KOPT-K1 (cell line): ENCODE measurements around the gene USB1.
"Not testable (repeated sequence)": the region's sequence is repeated elsewhere in the genome, so short reads cannot be mapped to it uniquely, and the experiment has no call there.

Experiments
- H3K27ac ChIP-seq: fragments of 200-600 bp; sonication (generic); 2 replicates; pipeline ENCODE4 v1.5.1; 2016; ENCODE audit warnings: antibody characterized with exemption, mild to moderate bottlenecking, low read depth, low read length; ENCODE audit not compliant: poor library complexity, severe bottlenecking
- H3K36me3 ChIP-seq: fragments of 200-600 bp; sonication (generic); 2 replicates; pipeline ENCODE4 v1.5.1; 2017; ENCODE audit warnings: antibody characterized with exemption, mild to moderate bottlenecking, low read length, moderate library complexity; ENCODE audit not compliant: insufficient read depth
- H3K9me3 ChIP-seq: fragments of 200-600 bp; sonication (generic); 2 replicates; pipeline ENCODE4 v1.5.1; 2017; ENCODE audit warnings: antibody characterized with exemption, low read length, mild to moderate bottlenecking; ENCODE audit not compliant: insufficient read depth, poor library complexity, severe bottlenecking

Gene USB1

DNA sequence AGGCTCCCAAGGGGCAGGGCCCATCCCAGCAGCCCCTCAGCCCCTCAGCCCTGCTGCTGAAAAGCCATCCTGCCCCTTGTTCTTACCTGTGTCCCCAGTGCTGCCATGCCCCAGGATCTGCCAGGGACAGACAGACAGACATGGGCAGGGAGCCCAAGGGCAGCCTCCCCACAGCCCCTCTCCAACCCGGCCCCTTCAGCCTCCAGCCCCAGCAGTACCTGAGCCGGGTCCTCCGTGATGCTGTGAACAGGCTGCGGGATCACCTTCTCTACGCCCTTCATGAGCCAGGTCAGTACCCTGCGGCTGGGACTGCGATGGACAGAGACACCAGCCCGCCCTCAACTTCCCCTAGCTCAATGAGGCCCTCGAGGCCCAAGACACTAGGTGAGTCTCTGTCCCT is 38.5 kb upstream of the USB1 start:
- Histone ChIP-seq H3K36me3 (no peaks in the 10 kb centered on the region), H3K27ac (no peak overlapping the region)

DNA sequence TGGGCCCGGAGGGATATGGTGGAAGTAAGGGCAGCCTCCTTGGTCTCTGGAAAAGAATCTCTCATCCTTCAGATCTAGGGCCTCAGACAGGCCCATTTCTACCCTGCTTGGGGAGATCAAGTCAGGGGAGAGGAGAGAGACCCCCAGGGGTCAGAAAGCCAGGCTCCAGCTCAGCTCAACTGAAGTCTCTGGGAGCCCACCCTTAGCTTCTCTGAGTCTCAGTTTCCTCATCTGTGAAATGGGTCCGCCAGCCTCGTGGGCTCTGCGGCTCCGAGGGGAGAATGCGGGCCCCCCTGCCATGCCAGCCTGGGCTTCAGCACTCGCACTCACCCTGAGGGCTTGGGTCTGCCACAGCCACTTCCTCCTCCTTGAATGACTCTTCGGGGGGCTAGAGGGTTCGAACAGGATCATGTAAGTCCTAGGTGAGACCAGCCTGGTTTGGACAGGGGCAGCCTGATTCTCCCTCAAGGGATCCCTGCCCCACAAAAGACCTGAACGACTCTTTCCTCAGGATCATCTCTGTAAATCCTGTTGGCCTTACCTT is 37.0 kb upstream of the USB1 start:
- no peak overlapping the region for H3K27ac ChIP-seq
- H3K9me3 ChIP-seq, result no peaks in the 10 kb centered on the region
- no peaks in the 10 kb centered on the region for H3K36me3 ChIP-seq

More for the DNA sequence above, 38.5 kb upstream of the USB1 start:
- H3K9me3 ChIP-seq, result no peaks in the 10 kb centered on the region

DNA sequence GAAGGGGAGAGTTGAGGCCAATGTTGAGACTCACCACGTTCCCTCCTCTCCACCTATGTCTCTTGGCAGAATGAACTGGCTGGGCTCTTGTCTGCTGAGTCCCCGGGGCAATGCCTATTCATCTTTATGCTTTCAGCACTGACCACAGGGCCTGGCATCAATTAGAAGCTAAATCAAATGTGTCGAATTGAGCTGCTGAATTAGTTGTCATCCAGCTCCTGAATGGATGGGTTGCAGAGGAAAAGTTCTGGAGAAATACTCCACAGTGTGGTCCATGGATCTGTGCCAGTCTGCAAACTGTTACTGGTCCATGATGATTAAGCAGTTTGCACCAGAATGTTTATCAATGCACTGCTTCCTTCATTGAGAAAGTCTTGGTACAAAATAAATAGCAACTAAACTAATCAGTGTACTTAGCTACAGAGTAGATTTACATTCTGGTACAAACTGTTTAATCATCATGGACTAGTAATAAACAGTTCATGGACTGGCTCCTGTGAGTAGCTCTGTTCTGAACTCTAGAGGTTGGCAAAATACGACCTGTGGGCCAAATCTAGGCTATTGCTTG is 34.9 kb upstream of the USB1 start:
- no peak overlapping the region for H3K27ac ChIP-seq
- H3K9me3 ChIP-seq, result no peaks in the 10 kb centered on the region
- no peaks in the 10 kb centered on the region for H3K36me3 ChIP-seq

DNA sequence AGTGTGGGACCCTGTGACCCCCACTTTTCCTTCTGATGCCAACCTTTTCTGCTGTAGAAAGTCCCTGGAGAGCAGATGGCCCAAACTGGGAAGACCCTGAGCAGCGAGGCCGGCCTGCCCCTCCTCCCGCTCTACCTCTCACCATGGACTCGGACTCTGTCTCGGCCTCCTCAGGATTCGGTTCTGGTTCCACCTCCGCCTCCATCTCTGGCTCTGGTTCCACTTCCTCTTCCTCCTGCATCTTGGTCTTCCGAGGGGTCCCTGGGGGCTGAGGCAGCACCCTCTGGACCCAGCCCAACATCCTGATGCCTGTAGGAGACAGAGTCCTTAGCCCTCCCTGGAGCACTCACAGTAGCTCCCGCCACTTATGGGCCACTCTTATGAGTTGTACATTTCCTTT is 34.2 kb upstream of the USB1 start:
- Histone ChIP-seq H3K9me3 (no peaks in the 10 kb centered on the region), H3K36me3 (no peaks in the 10 kb centered on the region), H3K27ac (no peak overlapping the region)

DNA sequence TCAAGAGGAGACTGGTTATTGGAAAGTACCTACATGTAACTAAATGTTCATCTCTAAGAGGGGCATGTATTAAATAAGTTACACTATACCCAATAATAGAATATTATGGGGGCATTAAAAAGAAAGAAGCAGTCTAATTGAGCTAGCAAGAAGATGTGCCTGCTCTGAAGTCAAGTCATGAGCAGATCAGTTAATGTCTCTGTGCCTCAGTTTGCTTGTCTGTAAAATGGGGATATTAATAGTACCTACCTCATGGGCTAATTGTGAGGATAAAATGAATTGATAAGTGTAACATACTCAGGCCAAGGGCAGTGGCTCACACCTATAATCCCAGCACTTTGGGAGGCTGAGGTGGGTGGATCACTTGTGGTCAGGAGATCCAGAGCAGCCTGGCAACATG is 33.3 kb upstream of the USB1 start:
- Histone ChIP-seq H3K36me3 (no peaks in the 10 kb centered on the region), H3K27ac (no peak overlapping the region), H3K9me3 (no peaks in the 10 kb centered on the region)

DNA sequence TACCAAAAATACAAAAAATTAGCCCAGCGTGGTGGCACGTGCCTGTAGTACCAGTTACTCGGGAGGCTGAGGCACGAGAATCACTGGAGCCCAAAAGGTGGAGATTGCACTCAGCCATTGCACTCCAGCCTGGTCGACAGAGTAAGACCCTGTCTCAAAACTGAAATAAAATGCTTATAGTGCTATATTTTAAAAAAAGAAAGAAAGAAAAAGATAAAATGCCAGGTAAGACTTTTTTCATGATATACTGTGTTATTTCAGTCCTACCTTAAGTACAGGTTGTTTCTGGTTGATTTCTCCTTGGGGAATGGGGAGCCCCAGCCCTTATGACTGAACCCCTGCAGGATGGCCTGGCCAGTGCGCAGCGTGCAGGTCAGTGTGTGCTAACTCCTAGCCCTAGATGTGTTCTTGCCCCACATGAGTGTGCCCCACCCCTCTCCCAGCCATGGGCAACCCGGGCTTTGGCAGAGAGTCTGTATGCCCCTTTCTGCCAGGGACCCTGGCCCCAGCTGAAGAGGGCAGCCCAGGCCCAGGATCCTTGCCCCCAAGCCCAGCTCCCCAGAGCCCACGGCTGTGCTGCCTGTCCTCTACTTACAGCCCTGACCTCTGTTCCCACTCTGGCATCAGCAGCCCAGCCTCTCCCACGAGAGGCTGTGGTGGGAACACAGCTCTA is 31.6 kb upstream of the USB1 start:
- Histone ChIP-seq H3K36me3 (no peaks in the 10 kb centered on the region), H3K9me3 (no peaks in the 10 kb centered on the region), H3K27ac (no peak overlapping the region)

DNA sequence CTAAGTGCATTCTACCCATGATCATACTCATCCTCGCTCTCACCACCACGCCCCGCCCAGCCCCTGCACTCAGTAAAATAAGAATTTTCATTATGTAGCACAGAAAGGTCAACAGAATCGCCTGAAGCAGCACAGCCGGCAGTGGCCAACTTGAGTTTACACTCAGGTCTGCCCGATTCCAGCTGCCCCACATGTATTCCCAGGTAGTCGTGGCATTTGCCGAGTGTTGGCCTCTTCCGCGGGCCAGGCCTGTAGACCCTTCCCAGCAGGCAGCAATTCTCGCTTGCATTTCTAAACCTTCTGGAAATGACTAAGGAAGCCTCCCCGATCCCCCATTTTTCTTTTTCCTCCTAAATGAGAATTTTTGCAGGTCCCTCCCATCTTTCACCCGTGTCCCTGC is 30.9 kb upstream of the USB1 start:
- no peaks in the 10 kb centered on the region for H3K9me3 ChIP-seq
- no peak overlapping the region for H3K27ac ChIP-seq
- no peaks in the 10 kb centered on the region for H3K36me3 ChIP-seq

DNA sequence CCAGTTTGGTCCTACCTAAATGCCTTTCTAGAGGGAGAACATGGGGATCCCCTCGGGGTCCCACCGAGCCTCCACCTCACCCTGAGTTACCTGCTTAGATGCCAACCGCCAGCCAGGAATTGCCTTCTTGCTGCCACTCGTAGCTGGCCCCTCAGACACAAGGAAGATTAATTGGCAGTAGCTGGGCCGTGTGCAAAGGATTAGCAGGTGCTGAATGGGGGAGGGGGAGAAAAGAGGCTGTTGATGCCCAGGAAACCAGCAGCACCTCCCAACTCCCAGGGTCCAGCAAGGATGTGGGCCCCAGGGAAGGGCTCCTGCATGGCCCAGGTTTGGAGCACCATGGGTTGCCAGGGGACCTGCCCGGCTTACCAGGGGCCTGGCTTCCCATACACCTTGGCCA is 30.2 kb upstream of the USB1 start, which contains the start of gene CNGB1:
Gene CNGB1, minus strand, starts transcription at position 159 of the 400 bp plus-strand sequence. CDS start 3,842 bp downstream, outside the sequence.
- Histone ChIP-seq H3K27ac (no peak within 1 kb of the TSS), H3K9me3 (no peaks in the 10 kb centered on the region)

DNA sequence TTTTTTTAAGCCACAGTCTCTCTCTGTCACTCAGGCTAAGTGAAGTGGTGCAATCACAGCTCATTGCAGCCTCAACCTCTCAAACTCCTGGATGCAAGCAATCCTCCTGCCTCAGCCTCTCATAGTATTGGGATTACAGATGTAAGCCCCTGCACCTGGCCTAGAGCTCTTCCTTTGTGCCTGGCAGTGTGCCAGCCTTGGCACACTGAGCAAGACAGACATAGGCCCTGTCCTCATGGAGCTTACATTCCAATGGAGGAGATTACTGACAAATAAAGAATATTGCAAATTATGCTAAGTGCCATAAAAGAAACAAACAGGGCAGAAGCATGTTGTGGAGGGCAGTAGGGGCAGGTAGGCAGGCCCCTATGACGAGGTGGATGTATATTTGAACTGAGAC is 29.4 kb upstream of the USB1 start:
- no peaks in the 10 kb centered on the region for H3K9me3 ChIP-seq
- H3K27ac ChIP-seq, result no peak overlapping the region

More for the DNA sequence above, 30.2 kb upstream of the USB1 start, which contains the start of gene CNGB1:
- H3K36me3 ChIP-seq, result no peaks in the 10 kb centered on the region

DNA sequence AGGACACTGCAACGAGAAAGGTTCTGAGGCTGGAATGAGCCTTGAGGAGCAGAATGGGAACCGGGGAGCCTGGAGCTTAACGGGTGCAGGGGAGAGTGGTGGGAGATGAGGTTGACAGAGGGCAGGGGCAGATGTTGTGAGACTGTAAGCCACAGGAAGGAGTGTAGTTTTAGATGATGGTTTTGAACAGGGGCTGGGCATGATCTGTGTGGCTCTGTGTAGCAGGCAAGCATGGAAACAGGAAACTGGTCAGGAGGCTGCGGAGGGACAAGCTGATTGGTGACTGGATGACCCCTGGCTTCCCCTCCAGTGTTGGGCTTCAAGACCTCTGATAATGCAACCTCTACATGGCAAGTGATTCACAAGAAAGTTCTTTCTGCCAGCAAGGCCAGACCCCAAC is 28.9 kb upstream of the USB1 start:
- H3K27ac ChIP-seq, result no peak overlapping the region
- H3K9me3 ChIP-seq, result no peaks in the 10 kb centered on the region
- H3K36me3 ChIP-seq, result no peaks in the 10 kb centered on the region

More for the DNA sequence above, 29.4 kb upstream of the USB1 start:
- no peaks in the 10 kb centered on the region for H3K36me3 ChIP-seq

DNA sequence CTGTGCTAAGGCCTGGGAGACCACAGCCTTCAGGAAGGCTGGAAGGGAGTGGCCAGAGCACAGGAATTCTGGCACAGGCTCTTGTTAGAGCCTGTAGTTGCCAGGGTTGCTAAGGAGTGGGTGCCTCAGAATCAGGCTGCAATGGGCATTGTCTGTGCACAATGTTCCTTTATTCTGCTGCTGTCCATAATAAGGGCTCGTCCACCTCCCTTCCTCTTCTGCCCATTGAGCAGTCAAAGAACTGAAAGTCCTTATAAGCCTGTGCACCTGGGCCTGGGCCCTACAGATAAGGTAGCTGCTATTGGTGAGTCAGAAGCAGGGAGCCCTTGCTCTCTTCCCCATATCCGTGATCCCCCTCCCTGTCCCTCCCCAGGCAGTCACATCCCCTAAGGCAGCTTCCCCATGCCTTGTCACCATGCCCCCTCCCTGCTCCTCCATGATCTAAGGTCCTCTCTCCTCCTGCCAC is 24.8 kb upstream of the USB1 start:
- H3K27ac ChIP-seq, result no peak overlapping the region
- H3K9me3 ChIP-seq, result no peaks in the 10 kb centered on the region
- H3K36me3 ChIP-seq, result no peaks in the 10 kb centered on the region

DNA sequence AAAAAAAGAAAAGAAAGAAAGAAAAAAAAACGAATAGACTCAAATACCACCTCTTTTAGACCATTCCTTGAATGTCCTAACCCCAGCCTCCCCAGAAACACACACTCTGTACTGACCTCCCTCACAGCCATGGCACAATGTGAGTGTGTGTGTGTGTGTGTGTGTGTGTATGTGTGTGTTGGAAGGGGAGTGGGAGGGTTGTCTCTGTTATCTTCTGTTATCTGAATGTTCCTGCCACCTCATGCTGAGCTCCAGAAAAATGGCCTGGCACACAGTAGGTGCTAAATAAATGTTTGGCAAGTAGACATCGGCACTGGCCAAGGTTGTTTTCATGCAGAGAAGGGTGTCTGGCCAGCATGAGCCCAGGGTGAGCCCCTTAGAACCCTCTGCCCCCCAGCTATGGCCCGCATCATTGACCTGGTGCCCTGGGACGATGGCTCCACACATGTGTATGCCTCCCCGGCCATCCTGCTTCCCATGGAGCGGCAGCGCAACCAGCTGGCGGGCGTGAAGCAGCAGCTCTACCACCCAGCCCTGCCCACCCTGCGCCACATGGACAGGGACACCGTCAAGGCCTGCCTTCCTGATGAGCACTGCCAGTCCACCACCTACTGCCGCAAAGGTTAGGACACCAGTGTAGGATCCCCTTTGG is 23.7 kb upstream of the USB1 start:
- H3K36me3 ChIP-seq, result no peaks in the 10 kb centered on the region
- H3K27ac ChIP-seq, result no peak overlapping the region
- H3K9me3 ChIP-seq, result no peaks in the 10 kb centered on the region

DNA sequence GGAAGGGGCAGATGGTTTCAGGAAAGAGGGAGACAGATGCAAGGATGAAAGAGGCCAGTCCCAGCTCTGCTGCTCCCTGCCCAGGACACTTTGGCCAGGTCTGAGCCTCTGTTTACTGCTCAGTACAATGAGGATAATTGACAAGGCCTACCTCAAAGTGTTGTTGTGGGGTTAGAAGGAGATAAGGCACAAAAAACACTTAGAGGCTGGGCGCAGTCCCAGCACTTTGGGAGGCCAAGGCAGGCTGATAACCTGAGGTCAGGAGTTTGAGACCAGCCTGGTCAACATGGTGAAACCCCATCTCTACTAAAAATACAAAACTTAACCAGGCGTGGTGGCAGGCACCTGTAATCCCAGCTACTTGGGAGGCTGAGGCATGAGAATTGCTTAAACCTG is 23.1 kb upstream of the USB1 start:
- H3K36me3 ChIP-seq, H3K27ac ChIP-seq, H3K9me3 ChIP-seq: not testable (repeated sequence)

DNA sequence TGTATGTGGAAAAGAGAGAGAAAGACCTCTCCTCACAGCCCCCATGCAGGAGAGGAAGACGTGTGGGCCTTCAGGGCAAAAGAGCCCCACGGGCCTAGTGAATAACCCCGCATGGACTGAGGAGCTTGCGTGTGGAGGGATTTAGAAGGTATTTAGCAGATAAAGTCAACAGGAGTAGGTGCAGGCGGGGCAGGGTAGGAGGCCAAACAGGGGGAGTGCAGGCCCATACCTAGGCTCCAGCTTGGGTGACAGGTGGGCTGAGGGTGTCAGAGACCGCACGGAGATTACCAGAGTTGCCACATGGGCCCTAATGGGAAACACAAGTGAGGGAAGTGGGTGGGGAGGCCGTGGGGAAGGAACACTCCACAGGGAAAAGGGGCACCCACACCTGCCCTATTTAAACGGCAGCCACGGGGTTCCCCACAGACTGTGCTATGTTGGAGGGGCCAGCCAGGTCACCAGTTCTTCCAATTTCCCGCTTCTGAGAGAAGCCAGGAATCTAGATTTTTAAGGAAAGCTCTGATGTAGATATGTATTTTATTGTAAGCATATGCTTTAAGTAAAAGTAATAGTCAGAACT is 22.1 kb upstream of the USB1 start:
- Histone ChIP-seq H3K36me3 (no peaks in the 10 kb centered on the region), H3K9me3 (no peaks in the 10 kb centered on the region), H3K27ac (no peak overlapping the region)

DNA sequence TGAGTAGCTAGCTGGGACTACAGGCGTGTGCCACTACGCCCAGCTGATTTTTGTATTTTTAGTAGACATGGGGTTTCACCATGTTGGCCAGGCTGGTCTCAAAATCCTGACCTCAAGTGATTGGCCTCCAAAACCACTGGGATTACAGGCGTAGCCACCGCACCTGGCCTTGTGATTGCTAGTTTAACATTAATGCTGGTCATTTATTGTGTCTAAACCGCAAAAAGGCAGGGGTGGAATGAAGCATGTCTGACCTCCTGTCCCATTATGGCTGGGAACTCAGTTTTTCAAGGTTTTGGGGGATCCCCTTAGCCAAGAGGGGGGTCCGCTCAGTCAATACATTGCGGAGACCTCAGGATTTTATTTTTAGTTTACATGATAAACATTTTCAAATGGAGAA is 19.6 kb upstream of the USB1 start:
- H3K9me3 ChIP-seq, result no peaks in the 10 kb centered on the region
- H3K27ac ChIP-seq, result no peak overlapping the region
- no peaks in the 10 kb centered on the region for H3K36me3 ChIP-seq
